ENCODE measurements around the gene ESYT1.
"Not testable (repeated sequence)": the region's sequence is repeated elsewhere in the genome, so short reads cannot be mapped to it uniquely, and the experiment has no call there.

Gene ESYT1

DNA sequence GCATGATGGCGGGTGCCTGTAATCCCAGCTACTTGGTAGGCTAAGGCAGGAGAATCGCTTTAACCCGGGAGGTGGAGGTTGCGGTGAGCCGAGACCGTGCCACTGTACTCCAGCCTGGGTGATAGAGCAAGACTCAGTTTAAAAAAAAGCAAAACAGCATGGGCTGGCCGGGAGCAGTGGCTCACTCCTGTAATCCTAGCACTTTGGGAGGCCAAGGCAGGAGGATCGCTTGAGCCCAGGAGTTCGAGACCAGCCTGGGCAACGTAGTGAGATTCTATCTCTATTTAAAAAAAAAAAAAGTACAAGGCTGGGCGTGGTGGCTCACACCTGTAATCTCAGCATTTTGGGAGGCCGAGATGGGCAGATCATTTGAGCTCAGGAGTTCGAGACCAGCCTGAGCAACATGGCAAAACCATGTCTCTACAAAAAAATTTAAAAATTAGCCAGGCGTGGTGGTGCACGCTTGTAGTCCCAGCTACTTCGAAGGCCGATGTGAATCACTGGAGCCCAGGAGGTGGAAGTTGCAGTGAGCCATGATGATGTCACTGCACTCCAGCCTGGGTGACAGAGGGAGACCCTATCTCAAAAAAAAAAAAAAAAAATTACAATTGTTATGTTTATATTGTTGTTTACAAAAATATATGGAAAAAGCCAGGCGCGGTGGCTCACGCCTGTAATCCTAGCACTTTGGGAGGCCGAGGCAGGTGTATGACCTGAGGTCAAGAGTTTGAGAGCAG is 28.6 kb downstream of the ESYT1 start:
- DNase-seq (ENCODE audit: low read depth): not testable (repeated sequence)

DNA sequence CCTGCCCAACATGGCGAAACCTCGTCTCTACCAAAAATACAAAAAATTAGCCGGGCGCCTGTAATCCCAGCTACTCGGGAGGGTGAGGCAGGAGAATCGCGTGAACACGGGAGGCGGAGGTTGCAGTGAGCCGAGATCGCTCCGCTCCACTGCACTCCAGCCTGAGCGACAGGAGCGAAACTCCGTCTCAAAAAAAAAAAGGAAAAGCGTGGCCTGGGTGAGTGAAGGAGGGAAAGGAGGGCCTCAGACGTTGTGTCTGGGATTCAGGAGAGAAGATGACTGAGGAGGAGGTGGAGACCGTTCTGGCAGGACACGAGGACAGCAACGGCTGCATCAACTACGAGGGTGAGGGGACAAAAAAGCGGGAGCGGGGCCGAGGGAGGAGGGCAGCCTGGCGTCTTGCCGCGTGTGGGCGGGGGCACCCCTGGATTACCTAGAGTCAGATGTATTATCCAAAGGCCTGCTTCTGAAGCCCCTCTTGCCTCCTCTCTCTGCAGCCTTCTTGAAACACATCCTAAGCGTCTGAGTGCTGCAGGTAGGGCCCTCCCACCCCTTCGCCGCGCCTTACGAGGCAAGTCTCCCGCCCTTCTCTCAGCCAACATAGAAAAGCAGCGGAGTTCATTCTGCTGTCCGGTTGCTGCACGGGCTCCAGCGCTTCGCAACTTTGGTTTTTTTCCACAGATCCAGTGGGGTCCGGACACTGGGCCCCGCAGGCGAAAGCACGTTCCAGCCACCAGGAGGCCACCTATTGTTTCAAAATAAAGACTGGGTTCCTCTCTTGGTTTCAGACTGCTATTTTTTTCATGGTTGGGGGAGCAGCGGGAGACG is 29.3 kb downstream of the ESYT1 start:
- peak; percentile 37 for DNase-seq (ENCODE audit: low read depth)

DNA sequence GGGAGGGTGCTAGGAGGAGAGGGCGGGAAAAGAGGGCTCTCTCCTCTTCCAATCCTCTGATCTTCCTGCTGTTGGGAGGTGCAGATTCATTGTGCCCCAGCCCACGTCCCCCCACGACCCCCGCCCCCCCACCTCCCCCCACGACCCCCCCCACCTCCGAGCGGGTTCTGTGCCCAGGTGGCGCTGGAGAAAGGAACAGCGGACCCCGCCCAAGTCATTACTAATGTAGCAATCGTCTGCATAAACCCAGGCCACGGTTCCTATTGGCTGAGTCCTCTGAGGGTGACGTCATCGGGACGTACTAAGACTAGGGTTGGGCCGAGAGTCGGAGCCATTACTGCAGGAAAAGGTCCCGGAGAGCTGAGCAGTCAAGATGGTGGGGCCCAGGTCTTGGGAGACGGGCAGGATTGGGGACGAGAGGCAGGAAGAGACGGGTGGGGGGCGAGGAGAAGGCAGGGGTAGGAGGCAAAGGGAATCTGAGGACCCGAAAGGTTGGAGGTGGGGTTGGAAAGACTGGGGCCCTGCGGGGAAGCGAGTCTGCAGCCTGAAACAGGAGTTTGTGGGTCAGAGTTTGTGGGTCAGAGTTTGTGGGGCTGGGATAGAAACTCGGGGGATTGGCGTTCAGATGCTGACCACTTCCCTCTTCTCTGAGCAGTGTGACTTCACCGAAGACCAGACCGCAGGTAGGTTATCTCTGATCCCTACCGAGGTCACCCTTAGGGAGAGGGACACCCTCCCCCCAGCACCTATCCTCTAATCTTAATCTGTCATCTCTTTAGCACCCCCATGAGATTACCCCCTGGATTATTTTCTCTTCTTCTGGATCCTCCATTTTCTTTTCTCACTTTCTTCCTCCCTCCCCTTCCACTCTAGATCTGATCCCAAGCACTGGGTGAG is 30.2 kb downstream of the ESYT1 start, which contains the start of gene MYL6:
MYL6 (plus strand) TSS at position 331 of the 897 bp plus-strand sequence; CDS start at position 374, 43 bp downstream.
- peak; percentile 82 for DNase-seq (ENCODE audit: low read depth)

DNA sequence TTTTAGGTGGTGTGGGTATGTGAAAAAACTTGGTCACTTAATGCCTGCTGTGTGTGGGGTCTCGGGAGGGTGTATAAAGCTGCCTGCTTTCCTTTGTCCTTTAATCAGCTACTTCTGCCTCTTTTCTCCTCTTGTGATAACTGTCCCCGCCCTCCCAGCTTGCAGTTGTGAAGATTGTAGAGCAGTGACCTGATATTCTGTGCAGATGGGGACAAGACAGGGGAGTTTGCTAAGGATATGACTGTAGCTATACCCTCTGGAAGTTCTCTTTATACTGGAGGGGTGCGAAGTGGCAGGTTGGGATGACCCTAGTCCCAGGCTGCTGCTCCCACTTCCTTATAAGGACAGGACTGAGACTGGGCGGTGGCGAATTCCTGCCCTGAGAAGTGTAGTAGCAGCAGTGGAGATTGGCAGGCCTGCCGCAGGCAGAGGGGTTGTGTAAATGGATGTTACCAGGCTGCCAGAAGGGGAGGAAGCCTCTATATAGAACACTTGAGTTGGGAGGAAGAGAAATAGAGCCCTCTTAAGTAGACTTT is 30.9 kb downstream of the ESYT1 start:
- no peak for DNase-seq (ENCODE audit: low read depth)

DNA sequence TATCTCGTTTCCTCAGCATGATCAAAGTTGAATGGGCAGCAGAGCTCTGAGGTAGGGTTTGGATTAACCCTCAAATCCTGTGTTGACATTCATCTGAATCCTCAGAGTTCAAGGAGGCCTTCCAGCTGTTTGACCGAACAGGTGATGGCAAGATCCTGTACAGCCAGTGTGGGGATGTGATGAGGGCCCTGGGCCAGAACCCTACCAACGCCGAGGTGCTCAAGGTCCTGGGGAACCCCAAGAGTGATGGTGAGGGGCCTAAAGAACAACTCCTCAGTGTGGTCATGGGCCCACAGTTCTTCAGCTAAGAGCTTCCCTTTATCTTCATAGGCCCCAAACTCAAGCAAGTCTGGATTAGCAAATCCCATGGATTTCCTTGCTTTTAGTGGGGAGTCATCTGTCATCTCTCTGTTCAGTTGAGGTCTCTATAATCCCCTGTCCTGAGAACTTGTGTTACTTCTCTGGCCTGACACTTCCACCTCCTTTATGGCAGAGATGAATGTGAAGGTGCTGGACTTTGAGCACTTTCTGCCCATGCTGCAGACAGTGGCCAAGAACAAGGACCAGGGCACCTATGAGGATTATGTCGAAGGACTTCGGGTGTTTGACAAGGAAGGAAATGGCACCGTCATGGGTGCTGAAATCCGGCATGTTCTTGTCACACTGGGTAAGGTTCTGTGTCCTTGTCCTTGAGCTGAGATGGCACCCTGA is 31.6 kb downstream of the ESYT1 start:
- no peak for DNase-seq (ENCODE audit: low read depth)

DNA sequence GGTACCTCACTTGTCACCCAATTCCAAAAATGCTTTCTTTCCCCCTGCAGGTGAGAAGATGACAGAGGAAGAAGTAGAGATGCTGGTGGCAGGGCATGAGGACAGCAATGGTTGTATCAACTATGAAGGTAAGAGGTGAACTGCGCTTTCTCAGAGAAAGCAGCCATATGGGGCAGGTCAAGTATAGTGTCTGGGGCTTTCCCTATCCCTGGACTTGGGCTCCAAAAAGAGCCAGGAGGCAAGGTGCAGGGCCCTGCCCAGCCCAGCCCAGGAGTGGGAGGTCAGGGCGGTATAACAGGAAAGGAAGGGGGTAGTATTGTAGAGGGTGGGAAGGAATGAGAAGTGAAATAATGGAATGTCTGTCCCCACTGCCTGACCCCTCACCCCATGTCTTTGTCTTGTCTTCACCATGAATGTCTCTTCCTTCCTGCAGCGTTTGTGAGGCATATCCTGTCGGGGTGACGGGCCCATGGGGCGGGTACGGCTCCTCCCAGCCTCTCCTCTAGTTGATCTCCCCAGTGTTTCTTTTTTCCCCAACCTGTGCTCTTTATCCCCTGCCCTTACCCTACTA is 32.2 kb downstream of the ESYT1 start:
- DNase-seq (ENCODE audit: low read depth): peak; percentile 47

DNA sequence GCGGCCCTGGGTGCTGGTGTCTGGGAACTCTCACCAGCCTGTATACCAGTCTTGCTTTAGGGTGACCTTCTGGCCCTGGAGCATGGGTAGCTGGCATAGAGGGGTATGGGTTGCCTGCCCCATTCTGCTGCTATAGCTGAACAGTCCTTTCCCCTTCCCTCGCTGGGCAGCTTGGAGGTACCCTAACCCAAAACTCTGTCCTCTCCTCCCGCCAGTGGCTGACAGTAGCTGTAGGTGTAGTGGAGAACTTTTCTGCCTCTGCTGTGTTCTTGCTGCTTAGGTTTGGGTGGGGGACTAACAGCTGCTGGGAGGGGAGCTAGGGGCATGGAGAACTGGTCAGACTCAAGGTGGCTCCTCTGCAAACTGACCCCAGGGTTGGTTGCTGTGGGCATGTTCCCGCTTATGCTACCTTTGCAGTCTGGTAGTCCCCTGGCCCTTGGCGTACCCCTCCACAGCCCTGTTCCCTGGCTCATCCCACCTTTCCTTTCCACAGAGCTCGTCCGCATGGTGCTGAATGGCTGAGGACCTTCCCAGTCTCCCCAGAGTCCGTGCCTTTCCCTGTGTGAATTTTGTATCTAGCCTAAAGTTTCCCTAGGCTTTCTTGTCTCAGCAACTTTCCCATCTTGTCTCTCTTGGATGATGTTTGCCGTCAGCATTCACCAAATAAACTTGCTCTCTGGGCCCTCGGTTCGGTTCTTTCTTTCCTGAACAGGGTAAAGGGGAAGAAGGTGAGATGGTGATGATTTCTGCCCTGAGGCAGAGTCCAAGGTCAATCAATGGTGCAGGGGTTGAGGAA is 33.0 kb downstream of the ESYT1 start:
- no peak for DNase-seq (ENCODE audit: low read depth)

DNA sequence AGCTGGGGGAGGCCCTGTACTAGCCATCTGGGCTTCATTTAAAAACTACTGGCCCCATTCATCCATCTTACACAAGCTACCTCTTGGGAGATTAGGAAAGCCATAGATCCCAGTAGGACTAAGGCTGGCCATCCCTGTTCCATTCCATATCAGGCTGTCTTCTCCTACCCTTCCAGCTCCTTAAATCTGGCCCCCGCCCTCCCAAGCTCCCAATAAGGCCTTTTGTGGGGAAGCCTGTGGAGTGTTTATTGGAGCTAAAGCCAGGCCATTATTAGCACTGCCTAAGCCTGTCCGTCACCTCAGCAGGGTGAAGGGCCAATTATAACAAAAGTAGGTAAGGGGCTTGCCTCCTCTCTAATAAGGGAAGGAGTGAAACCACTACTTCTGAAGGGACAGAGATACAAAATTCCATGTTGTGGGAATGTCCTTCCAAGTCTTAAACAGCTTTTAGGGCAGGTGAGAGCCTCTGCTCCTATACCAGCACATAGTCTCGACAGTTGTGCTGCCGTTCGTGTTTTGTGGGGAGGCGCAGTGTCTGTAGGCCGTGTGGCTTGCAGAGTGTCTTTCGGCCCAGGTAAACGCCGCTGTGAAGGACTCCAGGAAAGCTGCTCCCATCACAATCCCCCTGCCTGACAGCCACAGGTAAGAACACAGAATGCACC is 33.8 kb downstream of the ESYT1 start:
- no peak for DNase-seq (ENCODE audit: low read depth)

DNA sequence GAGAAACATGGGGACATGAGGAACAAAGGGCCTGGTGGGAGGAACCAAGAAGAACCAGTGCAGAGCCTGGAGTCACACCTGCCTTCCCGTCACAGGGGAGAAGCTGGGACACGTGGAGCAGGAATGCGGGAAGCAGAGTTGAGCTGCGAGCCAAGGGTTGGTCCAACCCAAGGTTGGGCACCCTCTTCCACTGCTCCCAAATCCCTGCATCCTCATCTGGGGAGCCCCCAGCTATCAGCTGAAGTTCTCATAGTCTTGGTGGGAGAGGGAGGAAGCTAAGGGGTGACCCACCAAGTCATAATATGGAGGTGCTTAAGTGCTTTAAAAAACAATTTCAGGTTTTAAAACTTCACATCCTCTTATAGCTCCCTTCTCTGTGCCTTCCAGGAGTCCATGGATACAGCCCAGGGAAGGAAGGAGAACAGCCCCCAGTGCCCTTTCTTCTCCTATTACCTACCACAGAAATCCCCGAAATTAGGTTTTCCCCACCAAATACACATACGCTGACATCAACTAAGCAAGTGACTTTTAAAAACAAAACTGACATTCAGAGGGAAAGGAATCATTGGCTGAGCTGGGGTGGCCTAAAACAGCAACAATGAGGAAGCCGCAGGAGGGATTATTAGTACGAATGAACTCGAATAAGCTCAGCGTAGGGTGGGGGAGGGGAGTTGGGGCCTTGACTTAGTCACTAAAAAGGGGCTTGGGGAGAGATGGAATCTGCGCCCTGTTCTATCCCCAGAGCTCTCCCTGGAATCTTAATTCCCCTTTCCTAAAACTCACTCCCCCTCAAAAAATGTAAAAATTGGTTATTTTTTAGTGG is 34.6 kb downstream of the ESYT1 start:
- DNase-seq (ENCODE audit: low read depth): no peak

DNA sequence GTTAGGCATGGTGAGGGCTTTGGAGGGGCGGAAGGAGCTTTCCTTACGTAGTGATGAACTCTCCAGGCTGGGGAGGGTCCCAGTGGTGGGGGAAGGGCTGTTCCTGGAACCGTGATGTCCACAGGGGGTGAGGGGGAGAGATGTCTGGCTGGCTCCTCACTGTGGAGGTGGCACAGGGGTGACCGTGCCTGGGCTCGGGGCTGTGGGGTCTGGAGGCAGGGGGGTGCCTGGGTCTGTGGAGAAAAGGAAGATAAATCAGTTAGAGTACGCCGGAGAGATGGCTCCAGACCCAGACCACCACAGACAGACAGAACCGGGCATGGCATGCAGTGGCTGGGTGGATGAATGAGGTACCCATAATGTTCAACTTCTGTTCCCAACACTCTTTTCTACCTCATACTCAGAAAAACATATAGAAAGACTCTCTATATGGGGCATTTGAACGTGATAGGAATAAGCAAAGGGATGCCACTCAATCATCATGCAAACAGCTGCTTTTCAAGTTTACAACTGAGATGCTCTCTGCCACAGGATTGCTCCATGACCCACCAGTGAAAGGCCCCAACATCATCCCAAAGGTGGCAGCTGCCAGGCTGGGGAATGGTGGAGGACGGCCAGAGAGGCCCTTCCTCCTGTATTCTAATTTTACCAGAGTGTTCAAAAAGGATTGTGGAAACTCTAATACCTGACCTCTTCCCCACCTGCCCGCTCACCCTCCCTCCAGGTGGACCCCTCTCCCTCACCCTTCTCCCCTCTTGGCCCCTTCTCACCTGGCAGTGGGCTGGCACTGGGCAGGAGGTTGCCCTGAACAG is 35.7 kb downstream of the ESYT1 start:
- no peak for DNase-seq (ENCODE audit: low read depth)

DNA sequence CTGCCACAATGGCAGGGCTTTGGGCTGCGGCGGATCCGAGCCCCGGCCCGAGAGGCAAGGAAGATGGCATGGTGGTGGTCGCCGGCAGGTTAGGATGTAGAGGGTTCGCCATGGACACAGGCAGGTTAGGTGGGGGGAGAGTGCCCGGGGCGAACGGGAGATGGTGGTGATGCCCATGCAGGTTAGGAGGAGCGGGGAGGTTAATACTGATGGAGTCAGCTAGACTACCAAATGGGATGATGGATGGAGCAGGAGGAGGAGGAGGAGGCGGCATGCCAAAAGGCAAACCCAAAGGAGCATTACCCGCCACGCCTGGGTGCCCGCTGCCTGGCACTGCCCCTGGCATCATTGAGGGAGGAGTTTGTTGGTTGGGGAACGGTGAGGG is 36.3 kb downstream of the ESYT1 start:
- no peak for DNase-seq (ENCODE audit: low read depth)

DNA sequence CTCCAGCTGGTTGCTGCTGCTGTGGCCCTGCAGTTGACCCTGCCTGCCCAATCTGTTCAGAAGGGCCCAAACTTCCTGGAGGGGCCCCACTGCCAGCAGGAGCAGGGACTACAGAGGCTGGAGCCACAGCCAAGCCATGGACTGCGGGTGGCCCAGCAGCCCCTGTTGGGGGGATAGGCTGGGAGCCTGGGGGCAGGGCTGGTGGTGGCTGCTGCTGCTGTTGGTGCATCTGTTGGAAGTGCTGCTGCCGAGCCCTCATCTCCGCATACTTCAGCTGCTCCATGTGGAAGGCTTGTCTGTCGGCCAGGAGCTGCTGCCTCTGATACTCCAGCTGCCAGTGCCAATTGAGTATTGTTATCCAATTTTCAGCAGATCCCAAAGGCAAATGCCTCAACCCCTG is 37.3 kb downstream of the ESYT1 start:
- DNase-seq (ENCODE audit: low read depth): no peak

DNA sequence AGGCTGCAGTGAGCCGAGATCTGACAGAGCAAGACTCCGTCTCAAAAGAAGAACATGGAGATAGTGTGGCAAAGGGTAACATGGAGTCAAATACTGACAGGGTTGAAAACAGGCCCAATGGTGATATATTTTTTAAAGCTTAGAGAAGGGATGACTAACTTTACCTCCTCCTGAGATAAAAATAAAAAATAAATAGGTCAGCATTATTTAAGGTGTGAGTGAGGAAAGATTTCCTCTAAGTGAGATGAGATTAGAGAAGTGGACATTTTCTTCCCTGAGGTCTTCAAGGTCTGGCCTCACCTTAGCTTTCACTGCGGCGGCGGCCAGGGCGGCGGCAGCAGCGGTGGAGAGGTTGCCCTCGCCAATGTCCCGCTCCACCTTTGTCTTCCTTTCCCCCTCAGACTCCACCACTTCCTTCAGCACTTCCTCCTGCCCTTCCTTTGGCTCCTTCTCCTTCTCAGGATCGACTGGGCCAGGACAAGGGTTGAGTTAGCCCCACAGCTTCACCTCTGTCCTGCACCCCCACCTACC is 41.2 kb downstream of the ESYT1 start:
- no peak for DNase-seq (ENCODE audit: low read depth)

DNA sequence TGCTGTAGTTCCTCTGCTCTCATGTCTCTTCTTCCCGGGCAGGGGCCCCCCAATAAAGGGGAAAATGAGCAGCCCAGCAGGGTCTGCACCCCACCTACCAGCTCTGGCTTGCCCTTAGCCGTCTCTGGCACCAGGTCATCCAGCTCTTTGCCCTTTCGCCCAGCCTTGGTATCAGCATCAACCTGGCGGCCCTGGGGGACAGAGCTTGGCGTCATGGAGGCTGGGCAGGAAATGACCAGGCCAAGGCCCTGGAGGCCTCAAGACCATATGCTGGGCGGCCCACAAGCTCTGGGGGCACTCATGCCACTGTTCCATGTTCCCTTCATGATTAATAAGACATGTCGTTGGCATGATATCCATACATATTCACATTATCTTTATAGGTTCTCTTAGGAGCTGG is 44.8 kb downstream of the ESYT1 start:
- DNase-seq (ENCODE audit: low read depth): no peak

DNA sequence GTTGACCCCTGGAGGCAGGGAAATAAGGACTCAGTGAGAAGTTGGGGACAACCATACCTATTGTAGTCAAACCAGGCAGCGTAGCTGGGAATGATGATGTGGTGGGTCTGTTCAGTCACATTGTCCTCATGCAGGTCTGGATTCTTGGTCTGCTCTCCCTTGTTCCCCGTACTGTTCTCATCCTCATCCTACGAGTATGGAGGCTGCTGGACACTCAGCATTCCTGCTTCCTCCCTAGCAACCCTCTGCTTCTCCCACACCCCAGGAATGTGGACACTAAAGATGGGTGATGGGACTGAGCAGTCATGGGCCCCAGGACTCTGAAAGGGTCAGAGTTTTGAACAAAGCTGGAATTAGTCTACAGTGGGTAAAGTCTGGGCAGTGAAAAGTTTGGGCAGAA is 50.3 kb downstream of the ESYT1 start:
- no peak for DNase-seq (ENCODE audit: low read depth)

DNA sequence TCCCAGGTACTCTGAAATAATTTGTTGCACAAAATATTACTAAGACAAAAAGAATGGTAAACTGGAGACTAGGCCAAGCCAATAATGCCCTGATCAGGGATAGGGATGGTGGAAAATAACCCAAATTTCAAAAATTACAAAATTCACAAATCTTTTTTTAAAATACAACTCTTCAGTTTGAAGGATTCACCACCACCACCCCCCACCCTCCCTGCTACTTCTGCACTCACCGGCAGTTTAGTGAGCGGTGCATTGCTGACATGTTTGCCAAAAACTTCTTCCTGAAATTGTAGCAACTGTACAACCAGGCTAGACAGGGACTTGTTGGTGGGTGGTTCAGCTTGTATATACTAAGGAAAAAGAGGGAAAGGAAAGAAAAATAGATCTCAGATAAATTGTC is 58.9 kb downstream of the ESYT1 start:
- DNase-seq (ENCODE audit: low read depth): no peak

DNA sequence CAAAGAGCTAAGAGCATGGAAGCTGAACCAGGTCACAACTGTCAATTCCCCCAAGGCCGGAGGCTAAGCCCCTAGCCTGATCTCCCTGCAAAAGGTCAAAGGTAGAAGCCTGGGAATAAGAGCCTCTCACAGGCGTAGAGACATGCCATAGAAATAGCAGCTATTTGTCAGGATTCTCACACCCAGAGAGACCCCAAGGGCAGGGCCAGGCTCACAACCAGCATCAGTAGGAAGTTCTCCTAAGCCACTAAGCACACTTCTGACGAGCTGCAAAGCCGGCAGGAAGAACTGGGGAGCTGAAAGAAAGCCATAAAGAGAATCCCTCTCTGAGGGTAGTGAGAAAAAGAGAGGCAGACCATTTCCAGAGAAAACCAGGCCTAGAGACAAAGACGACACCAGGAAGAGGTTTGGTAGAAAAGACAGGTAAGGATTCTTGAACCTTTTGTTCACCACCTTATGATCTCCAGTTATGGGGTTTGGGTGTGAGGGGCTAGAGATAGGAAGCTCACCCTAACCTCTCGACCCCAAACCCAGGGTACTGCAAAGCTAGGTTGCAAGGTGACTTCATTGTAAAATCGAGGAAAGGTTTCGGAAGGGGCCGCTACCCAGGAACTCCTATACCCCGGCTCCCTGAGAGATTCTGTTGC is 60.2 kb downstream of the ESYT1 start:
- no peak for DNase-seq (ENCODE audit: low read depth)

Measured in activated T-helper 1 cell treated with Interleukin-2 at 50 U/mL for 16 hours (primary cell).